H9 (cell line): ENCODE measurements around the gene FRY. TPM values are rescaled to one million over a fixed set of nuclear protein-coding genes. Genes with fewer than 3 reads are reported as not detected.

Experiments
- DNase-seq: peaks from one replicate; pipeline ENCODE4 v3.0.0-alpha.2; 2017
- H2AFZ ChIP-seq: one replicate; pipeline ENCODE4 v1.6.1; 2013; ENCODE audit warnings: mild to moderate bottlenecking, low read length, control low read depth, moderate library complexity
- H2AK5ac ChIP-seq: 2 replicates; pipeline ENCODE4 v1.6.1; 2013; ENCODE audit warnings: low read length, control low read depth, mixed read lengths; ENCODE audit not compliant: insufficient read length
- H2BK120ac ChIP-seq: one replicate; pipeline ENCODE4 v1.6.1; 2013; ENCODE audit warnings: low read depth, mild to moderate bottlenecking, low read length, control low read depth, inconsistent platforms; ENCODE audit not compliant: poor library complexity, severe bottlenecking
- H2BK12ac ChIP-seq: 2 replicates; pipeline ENCODE4 v1.6.1; 2013; ENCODE audit warnings: low read length, control low read depth, mixed read lengths, low read depth; ENCODE audit not compliant: insufficient read length
- H2BK15ac ChIP-seq: 2 replicates; pipeline ENCODE4 v1.6.1; 2013; ENCODE audit warnings: low read depth, low read length, control low read depth
- H2BK20ac ChIP-seq: one replicate; pipeline ENCODE4 v1.6.1; 2013; ENCODE audit warnings: low read depth, mild to moderate bottlenecking, low read length, control low read depth, inconsistent platforms; ENCODE audit not compliant: poor library complexity, severe bottlenecking
- H2BK5ac ChIP-seq: 2 replicates; pipeline ENCODE4 v1.6.1; 2013; ENCODE audit warnings: low read length, control low read depth, mixed read lengths; ENCODE audit not compliant: insufficient read length
- H3K14ac ChIP-seq: 2 replicates; pipeline ENCODE4 v1.6.1; 2013; ENCODE audit warnings: low read length, control low read depth; ENCODE audit not compliant: insufficient read depth
- H3K18ac ChIP-seq: 2 replicates; pipeline ENCODE4 v1.6.1; 2013; ENCODE audit warnings: low read depth, mild to moderate bottlenecking, mixed read lengths, low read length, control low read depth; ENCODE audit not compliant: insufficient read length
- H3K23ac ChIP-seq: 2 replicates; pipeline ENCODE4 v1.6.1; 2013; ENCODE audit warnings: low read length, control low read depth, mixed read lengths, low read depth; ENCODE audit not compliant: insufficient read length
- H3K23me2 ChIP-seq: 2 replicates; pipeline ENCODE4 v1.6.1; 2013; ENCODE audit warnings: low read depth, mild to moderate bottlenecking, mixed read lengths, low read length, control low read depth; ENCODE audit not compliant: insufficient read length, poor library complexity, severe bottlenecking
- H3K27ac ChIP-seq: 2 replicates; pipeline ENCODE4 v1.5.1; 2013; ENCODE audit warnings: low read length, control low read depth, mixed read lengths, low read depth; ENCODE audit not compliant: insufficient read length
- H3K27me3 ChIP-seq: 2 replicates; pipeline ENCODE4 v1.6.1; 2013; ENCODE audit warnings: low read length, control low read depth, inconsistent platforms; ENCODE audit not compliant: insufficient read depth
- H3K4ac ChIP-seq: 2 replicates; pipeline ENCODE4 v1.6.1; 2013; ENCODE audit warnings: low read depth, mild to moderate bottlenecking, control low read depth, inconsistent platforms, low read length, moderate library complexity
- H3K4me1 ChIP-seq: 2 replicates; pipeline ENCODE4 v1.6.1; 2013; ENCODE audit warnings: low read length, control low read depth, inconsistent platforms; ENCODE audit not compliant: insufficient read depth
- H3K4me2 ChIP-seq: 2 replicates; pipeline ENCODE4 v1.6.1; 2013; ENCODE audit warnings: low read length, control low read depth, mixed read lengths; ENCODE audit not compliant: insufficient read length, insufficient read depth
- H3K56ac ChIP-seq: 2 replicates; pipeline ENCODE4 v1.6.1; 2013; ENCODE audit warnings: low read depth, mild to moderate bottlenecking, mixed read lengths, low read length, control low read depth; ENCODE audit not compliant: insufficient read length
- H3K79me1 ChIP-seq: 2 replicates; pipeline ENCODE4 v1.6.1; 2013; ENCODE audit warnings: low read depth, mild to moderate bottlenecking, moderate library complexity, low read length, control low read depth, inconsistent platforms; ENCODE audit not compliant: insufficient read depth, poor library complexity, severe bottlenecking
- H3K79me2 ChIP-seq: 2 replicates; pipeline ENCODE4 v1.6.1; 2013; ENCODE audit warnings: low read length, control low read depth, inconsistent platforms; ENCODE audit not compliant: insufficient read depth
- H3K9ac ChIP-seq: 2 replicates; pipeline ENCODE4 v1.6.1; 2013; ENCODE audit warnings: low read length, control low read depth, mixed read lengths; ENCODE audit not compliant: insufficient read length; ENCODE audit errors: extremely low read depth
- H3K9me3 ChIP-seq: one replicate; pipeline ENCODE4 v1.6.1; 2013; ENCODE audit warnings: low read depth, low read length, inconsistent platforms; ENCODE audit not compliant: control insufficient read depth
- H3T11ph ChIP-seq: one replicate; pipeline ENCODE4 v1.6.1; 2013; ENCODE audit warnings: mild to moderate bottlenecking, low read length, control low read depth, inconsistent platforms
- H4K20me1 ChIP-seq: one replicate; pipeline ENCODE4 v1.6.1; 2013; ENCODE audit not compliant: control insufficient read depth, insufficient read length, insufficient read depth
- H4K5ac ChIP-seq: 2 replicates; pipeline ENCODE4 v1.6.1; 2013; ENCODE audit warnings: low read depth, mild to moderate bottlenecking, mixed read lengths, low read length, control low read depth; ENCODE audit not compliant: insufficient read length
- H4K8ac ChIP-seq: replicated peaks from 2 replicates; pipeline ENCODE4 v1.6.1; 2013; ENCODE audit warnings: low read length, control low read depth, mixed read lengths, low read depth; ENCODE audit not compliant: insufficient read length
- H4K91ac ChIP-seq: 2 replicates; pipeline ENCODE4 v1.6.1; 2013; ENCODE audit warnings: low read depth, mild to moderate bottlenecking, moderate library complexity, mixed read lengths, low read length, control low read depth; ENCODE audit not compliant: insufficient read length
- H3K27ac Mint-ChIP-seq, 3 experiments: 2 replicates in 2 of 3; 3 replicates in 1 of 3; pipeline ENCODE4 v1.8.0; 2020 to 2021; ENCODE audit warnings: mixed read lengths in 3 of 3, mild to moderate bottlenecking in 1 of 3, moderate library complexity in 1 of 3
- H3K27me3 Mint-ChIP-seq: 2 replicates; pipeline ENCODE4 v1.8.0; 2021; ENCODE audit warnings: low read depth, mild to moderate bottlenecking, moderate library complexity, mixed read lengths
- H3K36me3 Mint-ChIP-seq, 3 experiments: 2 replicates in 2 of 3; 3 replicates in 1 of 3; pipeline ENCODE4 v1.8.0; 2020 to 2021; ENCODE audit warnings: low read depth in 3 of 3, mixed read lengths in 3 of 3; ENCODE audit not compliant: insufficient read depth in 1 of 3
- H3K4me1 Mint-ChIP-seq, 2 experiments: 2 replicates each; pipeline ENCODE4 v1.8.0; 2020; ENCODE audit warnings: mixed read lengths in 2 of 2
- H3K4me3 Mint-ChIP-seq, 2 experiments: 2 replicates in 1 of 2; 3 replicates in 1 of 2; pipeline ENCODE4 v1.8.0; 2020 to 2021; ENCODE audit warnings: mild to moderate bottlenecking in 2 of 2, mixed read lengths in 2 of 2, moderate library complexity in 1 of 2
- H3K9me3 Mint-ChIP-seq, 2 experiments: 2 replicates in 1 of 2; 3 replicates in 1 of 2; pipeline ENCODE4 v1.8.0; 2020; ENCODE audit warnings: mild to moderate bottlenecking in 2 of 2, mixed read lengths in 2 of 2, moderate library complexity in 1 of 2
- CTCF ChIP-seq: fragments of 200-600 bp; sonication (generic); conservative IDR thresholded peaks from 3 replicates; pipeline ENCODE4 v1.8.0; 2021; ENCODE audit warnings: antibody characterized with exemption, mild to moderate bottlenecking
- WGBS: extraction: QIAGEN DNeasy Blood & Tissue Kit; methylation state at CpG from one replicate; pipeline ENCODE4 v1.1.7; 2013; ENCODE audit warnings: missing lambda C conversion rate, low lambda C conversion rate, mixed read lengths; ENCODE audit not compliant: insufficient read length; ENCODE audit errors: extremely low coverage; 5-methylcytosine and 5-hydroxymethylcytosine counted together
- total RNA-seq: library from RNA; stranded (reverse); gene quantifications from 2 replicates; pipeline ENCODE4 v1.2.1, GENCODE V29; 2021

The FRY gene
- total RNA-seq, 1 experiment from 2014 or later: 5.2 TPM

DNA sequence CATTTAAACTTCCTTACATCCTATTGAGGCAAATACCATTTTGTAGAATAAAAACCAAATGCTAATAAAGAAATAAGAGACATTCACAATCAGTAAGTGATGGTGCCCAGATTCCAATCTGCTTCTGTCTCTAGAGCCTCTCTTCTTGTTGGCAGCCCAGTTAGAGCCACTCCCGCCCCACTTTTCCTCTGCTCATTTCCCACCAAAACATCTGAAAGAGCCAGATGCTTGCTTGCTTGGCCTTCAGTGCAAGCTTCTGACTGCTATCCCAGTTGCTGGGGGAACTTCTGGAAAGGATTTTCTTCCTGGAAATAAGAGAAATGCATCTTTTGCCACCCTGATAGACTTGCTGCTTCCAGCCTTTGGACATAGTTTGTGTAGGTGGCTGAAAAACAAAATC lies 12.9 kb downstream of the FRY start:
- no peak overlapping the region for H2BK12ac ChIP-seq
- H3K23ac ChIP-seq: no peak overlapping the region
- no peak overlapping the region for H2BK120ac ChIP-seq
- H2AK5ac ChIP-seq: no peak overlapping the region
- no peak overlapping the region for H3K27ac ChIP-seq
- H4K5ac ChIP-seq: no peak overlapping the region
- Mint-ChIP-seq H3K9me3 (no peaks in the 10 kb centered on the region), H3K4me3 (no peak overlapping the region), H3K36me3 (peaks cover 0 to 6% (median 0%) of the 10 kb centered on the region in 3 experiments; a peak in 2 of 7 replicates), H3K27me3 (no peaks in the 10 kb centered on the region), H3K27ac (no peak overlapping the region; a peak in 1 of 7 replicates), H3K4me1 (peaks cover 26 to 27% of the 10 kb centered on the region in 2 experiments)
- no CpG with 5 or more reads among the region's 1 CpG for WGBS
- no peak overlapping the region for H3K56ac ChIP-seq
- H3K27me3 ChIP-seq: no peaks in the 10 kb centered on the region
- H3K4ac ChIP-seq: no peak overlapping the region
- H3K9ac ChIP-seq: no peak overlapping the region
- no peaks in the 10 kb centered on the region for H3K9me3 ChIP-seq
- H2AFZ ChIP-seq: no peak overlapping the region
- no peak overlapping the region for H2BK15ac ChIP-seq
- H3T11ph ChIP-seq: no peak overlapping the region
- no peak overlapping the region for H4K91ac ChIP-seq
- DNase-seq: no peak
- no peak for TF ChIP-seq CTCF
- no peaks in the 10 kb centered on the region for H3K23me2 ChIP-seq
- H3K79me2 ChIP-seq: no peaks in the 10 kb centered on the region
- H3K18ac ChIP-seq: no peak overlapping the region
- no peaks in the 10 kb centered on the region for H4K20me1 ChIP-seq
- no peak overlapping the region for H3K4me2 ChIP-seq
- H2BK20ac ChIP-seq: no peak overlapping the region
- H3K14ac ChIP-seq: no peak overlapping the region
- no peaks in the 10 kb centered on the region for H3K79me1 ChIP-seq
- H3K4me1 ChIP-seq: peaks cover 4% of the 10 kb centered on the region; the same call in 1 of the 2 replicates
- no peak overlapping the region for H4K8ac ChIP-seq
- no peak overlapping the region for H2BK5ac ChIP-seq
